Kidney tubule cell (primary cell): ENCODE data around the gene ABCA12.

Source experiments
- DNase-seq: peaks from one replicate; pipeline ENCODE4 v3.0.0-alpha.2; 2018; ENCODE audit warnings: low spot score

The ABCA12 gene

GRCh38 chr2:214966420-214966819 lies 172.0 kb downstream of the ABCA12 start:
- DNase-seq, result no peak

DNA sequence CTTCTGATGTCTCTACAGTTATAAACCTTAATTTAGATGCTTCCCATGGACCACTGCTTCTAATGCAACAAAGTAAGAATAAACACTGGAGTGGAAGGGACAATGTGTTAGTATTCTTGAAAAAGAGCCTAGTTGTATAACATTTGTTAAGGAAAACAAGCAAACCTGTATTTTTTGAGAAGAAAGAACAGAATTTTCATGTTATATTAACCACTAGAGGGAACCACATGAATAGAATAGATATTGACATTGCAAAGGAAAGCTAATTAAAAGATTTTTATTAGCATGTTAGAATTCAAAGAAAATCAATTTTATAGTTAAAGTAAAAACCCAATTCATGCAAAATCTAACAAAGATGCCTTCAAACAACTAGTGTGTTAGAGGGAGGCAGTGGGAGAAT lies 177.7 kb downstream of the ABCA12 start:
- no peak for DNase-seq

DNA sequence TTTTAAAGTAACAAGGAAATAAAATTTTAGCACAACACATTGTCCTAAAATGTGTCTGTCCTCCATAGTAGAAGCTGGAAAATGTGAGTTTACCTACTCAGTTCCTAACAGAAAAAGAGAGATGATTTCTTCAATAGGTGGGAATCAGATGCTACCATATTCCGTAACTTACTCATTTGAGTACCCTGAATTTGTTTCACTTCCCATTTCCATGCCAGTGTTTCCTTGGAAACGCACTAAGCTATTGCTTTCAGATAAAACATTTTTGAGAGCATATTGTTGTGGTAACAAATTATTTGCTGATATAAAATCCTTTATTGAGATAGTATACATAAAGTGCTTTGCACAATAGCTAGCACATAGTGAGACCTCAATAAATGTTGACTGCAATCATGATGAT lies 191.5 kb downstream of the ABCA12 start:
- DNase-seq, result no peak

- no peak for DNase-seq
Measured at GRCh38 chr2:214934006-214934405, 204.4 kb downstream of the ABCA12 start.

DNA sequence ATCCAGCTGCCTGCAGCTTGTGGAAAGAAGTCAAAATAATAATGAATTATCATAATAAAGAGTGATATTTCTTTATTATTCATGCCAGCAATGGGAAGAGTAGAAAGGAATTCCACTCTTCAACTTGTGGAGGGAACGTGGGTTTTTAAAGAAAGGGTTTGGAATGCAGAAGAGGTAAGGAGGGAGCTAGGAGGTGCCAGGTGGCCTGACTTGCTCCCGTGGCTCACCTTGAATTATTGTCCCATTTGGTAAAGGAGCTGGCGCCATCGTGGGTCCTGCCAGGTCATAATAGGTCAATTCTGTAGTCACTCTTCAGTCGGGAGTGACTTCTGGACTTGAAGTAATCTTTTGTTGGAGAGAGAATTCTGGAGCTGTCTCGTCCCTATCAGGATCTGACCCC lies 233.8 kb downstream of the ABCA12 start:
- DNase-seq, result no peak

GRCh38 chr2:214904176-214904575 lies 234.2 kb downstream of the ABCA12 start:
- no peak for DNase-seq

GRCh38 chr2:214902286-214902685 lies 236.1 kb downstream of the ABCA12 start:
- DNase-seq, result no peak

- no peak for DNase-seq
Measured at GRCh38 chr2:214899751-214900150, 238.7 kb downstream of the ABCA12 start.

DNA sequence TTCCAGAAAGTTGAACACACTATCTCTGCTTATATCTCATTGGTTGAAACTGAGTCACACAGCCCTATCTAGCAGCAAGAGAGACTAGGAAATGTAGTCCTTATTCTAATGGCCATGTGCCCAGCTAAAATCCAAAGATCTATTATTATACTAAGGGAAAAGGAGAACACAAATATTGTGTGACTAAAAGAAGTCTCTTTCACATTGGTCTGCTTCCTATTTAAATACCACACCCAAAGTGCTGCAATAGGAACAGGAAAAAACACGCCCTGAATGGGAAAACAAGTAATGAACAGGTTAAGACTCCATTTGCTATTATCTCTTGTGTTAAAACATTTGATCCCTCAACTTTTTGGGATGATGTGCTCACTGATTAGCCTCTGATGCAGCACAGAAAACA lies 242.2 kb downstream of the ABCA12 start:
- DNase-seq, result no peak

DNA sequence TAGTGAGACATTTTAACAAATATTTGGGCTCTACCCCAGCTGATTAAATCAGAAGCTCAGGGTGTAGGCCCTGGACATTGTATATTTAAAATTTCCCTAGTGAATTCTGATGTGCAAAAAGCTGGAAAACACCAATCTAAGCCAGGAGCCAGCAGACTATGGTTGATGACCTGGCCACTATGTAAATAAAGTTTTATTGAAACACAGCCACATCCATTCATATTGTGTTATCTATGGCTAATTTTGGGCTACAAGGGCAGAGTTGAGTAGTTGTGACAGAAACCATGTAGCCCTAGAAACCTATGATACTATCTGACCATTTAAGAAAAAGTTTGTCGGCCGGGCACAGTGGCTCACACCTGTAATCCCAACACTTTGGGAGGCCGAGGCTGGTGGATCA lies 243.0 kb downstream of the ABCA12 start:
- no peak for DNase-seq

GRCh38 chr2:214889301-214889700 lies 249.1 kb downstream of the ABCA12 start:
- DNase-seq, result no peak

DNA sequence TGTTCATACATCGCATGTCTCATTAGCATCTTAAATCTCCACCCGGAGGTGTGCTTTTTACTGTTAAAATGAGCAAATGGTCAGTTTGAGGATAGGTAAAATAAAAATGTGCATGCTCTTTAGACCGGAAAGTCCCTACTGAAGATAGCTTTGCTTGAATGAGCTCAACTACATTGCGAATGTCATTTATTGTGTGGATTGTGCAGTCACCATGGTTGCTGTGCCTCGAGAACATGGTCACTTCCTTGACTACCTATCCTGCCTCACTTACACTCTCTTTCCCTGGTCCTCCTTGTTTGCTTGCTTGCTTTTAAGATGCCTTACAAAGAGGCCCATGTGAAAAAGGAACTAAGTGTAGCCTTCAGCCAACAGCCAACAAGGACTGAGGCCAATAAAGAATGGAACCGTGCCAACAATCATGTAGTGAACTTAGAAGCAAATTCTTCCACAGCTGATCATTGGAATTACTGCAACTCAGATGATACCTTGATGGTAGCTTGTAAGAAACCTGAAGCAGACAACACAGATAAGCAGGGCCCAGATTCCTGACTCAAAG lies 256.7 kb downstream of the ABCA12 start:
- DNase-seq, result peak; percentile 54
